Retinal pigment epithelial cell (primary cell): ENCODE results near the gene ZFP69.

Experiments used
- DNase-seq: peaks from one replicate; pipeline ENCODE4 v3.0.0-alpha.2; 2010; ENCODE audit warnings: low read depth
- H3K4me3 ChIP-seq: 2 replicates; pipeline ENCODE4 v1.5.1; 2011; ENCODE audit warnings: mild to moderate bottlenecking, low read length, control low read depth, moderate library complexity
- TF ChIP-seq, protein P1 (sequence below): conservative IDR thresholded peaks from 2 replicates; pipeline ENCODE4 v1.5.1; 2011; ENCODE audit warnings: low read depth, low read length, control low read depth, inconsistent platforms

Gene ZFP69

DNA sequence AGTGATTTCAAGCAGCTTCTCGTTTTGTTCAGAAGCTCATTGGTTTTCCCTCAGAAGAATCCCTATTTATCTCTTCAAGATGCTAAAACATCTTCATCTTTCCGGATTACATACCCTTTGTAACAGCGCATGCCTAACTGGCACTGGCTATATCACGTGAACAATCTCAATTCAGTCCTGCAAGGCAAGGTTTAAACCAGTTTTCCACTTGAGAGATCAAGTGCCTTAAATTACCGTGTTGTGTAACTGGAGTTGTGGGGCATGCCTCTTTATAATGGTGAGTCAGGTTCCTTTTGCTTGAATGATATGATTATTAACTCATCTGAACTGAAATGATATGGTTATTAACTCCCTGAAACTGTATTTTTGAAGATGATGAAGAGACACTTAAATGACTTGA, 37.8 kb upstream of the ZFP69 start:
- H3K4me3 ChIP-seq, result no peak overlapping the region
- no peak for DNase-seq
- TF ChIP-seq, protein P1, sequence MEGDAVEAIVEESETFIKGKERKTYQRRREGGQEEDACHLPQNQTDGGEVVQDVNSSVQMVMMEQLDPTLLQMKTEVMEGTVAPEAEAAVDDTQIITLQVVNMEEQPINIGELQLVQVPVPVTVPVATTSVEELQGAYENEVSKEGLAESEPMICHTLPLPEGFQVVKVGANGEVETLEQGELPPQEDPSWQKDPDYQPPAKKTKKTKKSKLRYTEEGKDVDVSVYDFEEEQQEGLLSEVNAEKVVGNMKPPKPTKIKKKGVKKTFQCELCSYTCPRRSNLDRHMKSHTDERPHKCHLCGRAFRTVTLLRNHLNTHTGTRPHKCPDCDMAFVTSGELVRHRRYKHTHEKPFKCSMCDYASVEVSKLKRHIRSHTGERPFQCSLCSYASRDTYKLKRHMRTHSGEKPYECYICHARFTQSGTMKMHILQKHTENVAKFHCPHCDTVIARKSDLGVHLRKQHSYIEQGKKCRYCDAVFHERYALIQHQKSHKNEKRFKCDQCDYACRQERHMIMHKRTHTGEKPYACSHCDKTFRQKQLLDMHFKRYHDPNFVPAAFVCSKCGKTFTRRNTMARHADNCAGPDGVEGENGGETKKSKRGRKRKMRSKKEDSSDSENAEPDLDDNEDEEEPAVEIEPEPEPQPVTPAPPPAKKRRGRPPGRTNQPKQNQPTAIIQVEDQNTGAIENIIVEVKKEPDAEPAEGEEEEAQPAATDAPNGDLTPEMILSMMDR, result no peak

DNA sequence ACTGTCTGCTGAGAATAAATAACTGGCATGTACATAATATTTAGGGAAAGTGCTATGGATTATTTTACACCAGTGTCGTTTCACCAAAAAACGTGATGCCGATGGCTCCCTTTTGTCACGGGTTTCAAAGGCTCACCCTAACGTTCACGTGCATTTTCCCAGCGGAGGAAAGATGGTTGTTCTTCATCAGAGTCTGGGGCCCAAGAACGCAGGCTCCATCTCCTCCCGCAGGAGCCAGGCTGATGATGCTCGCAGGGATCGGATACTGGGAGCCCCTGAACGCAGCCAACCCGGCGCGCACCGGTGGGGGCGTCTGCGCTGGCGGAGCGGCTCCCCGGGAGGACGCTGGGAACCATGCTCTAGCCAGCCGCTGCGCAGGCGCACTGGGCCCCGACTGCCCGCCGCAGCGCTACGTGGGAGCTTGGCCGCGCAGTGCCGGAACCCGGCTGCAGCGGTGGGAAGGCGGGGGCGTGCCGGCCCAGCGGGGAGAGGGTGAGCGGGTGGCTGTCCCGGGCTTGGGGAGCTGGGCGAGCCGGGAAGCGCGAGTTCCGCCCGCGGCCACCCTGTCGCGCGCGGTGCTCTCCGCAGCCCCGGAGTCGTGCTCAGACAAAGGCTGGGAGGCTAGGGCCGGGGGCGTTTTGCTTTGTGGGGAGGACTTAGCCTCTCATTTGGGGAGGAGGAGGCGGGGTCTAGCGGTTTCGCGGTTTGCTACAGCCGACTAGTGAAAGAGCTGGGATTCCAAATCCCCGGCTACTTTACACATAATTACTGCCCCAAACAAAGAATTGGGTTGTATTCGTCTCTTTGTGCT, 27.2 kb upstream of the ZFP69 start, which contains the start of gene ZFP69B:
ZFP69B (plus strand) TSS at position 793 of the 811 bp plus-strand sequence. CDS start 486 bp downstream, outside the sequence.
- TF ChIP-seq, protein P1, result no peak
- peak; percentile 65 for DNase-seq
- H3K4me3 ChIP-seq, result peak within 1 kb of the TSS; percentile 77

DNA sequence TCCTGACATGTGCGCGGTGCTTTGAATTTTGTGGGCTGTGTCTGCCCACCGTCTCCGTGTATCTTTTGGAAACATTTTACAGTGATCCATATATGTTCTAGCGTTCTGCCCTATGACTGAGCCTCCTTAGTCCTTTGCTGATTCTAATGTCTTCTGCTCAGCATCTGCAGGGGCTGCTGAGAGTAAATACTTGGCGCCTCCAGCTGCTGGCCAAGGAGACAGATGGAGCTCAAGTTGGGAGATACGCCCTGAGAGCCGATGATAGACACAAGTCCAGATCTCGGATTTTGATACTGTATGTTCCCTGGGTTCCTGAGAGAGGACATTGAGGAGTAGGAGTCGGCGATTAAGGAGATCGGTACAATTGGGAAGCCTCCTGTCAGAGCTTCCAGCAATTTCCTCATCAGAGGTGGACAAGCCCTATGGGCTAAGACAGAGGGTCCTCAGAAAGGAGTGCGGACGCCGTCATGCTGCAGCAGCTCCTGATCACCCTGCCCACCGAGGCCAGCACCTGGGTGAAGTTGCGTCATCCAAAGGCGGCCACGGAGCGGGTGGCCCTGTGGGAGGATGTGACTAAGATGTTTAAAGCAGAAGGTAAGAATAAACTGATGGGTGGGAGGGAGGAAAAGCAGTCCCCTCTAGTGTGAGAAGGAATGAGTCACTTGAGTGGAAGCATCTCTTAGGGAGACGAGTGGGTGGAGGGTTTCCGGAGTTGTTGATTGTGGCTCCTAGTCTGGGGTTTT, 26.4 kb upstream of the ZFP69 start:
- TF ChIP-seq, protein P1, result no peak
- no peak for DNase-seq
- H3K4me3 ChIP-seq, result peak overlapping the region; percentile 77

DNA sequence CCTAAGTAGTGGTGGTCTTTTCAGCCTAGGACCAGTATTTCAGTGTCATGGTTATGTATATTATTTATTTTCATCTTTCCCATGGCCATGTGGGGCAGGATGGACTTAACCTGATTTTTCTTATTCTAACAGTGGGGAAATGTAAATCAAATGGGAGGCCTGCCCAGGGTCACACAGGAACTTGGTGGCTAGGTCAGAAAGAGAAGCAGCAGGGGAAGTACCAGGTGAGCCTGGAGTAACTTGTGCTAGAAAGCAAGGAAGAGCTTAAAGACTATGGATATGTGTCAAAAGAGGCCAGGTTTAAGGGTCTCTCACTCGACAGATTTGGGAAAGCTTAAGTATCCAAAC, 25.9 kb upstream of the ZFP69 start:
- peak overlapping the region; percentile 77 for H3K4me3 ChIP-seq
- TF ChIP-seq, protein P1, result no peak
- no peak for DNase-seq

DNA sequence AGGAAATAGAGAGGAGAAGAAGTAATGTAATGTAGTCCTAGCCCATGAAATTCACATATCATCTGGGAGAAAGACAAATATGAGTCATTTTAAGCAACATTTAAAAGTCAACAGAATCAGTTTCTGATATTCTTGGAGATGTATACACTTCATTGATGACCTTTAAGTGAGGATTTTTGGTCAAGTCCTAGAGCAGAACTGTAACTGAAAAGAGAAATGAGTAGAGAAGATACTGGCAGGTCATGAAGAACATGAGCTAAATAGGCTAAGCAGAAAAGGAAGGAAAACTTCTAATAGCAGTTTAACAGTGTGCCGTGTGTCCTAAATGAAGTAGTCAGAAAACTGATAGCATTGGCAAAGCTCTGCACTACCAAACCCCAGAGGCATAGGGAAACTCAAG, 22.2 kb upstream of the ZFP69 start:
- no peak for DNase-seq
- no peak overlapping the region for H3K4me3 ChIP-seq
- TF ChIP-seq, protein P1, result no peak

DNA sequence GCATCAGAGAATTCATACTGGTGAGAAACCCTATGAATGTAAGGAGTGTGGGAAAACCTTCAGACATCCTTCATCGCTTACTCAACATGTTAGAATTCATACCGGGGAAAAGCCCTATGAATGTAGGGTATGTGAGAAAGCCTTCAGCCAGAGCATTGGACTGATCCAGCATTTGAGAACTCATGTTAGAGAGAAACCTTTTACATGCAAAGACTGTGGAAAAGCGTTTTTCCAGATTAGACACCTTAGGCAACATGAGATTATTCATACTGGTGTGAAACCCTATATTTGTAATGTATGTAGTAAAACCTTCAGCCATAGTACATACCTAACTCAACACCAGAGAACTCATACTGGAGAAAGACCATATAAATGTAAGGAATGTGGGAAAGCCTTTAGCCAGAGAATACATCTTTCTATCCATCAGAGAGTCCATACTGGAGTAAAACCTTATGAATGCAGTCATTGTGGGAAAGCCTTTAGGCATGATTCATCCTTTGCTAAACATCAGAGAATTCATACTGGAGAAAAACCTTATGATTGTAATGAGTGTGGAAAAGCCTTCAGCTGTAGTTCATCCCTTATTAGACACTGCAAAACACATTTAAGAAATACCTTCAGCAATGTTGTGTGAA, 14.0 kb upstream of the ZFP69 start:
- DNase-seq, result no peak
- TF ChIP-seq, protein P1, result no peak
- H3K4me3 ChIP-seq, result no peak overlapping the region

DNA sequence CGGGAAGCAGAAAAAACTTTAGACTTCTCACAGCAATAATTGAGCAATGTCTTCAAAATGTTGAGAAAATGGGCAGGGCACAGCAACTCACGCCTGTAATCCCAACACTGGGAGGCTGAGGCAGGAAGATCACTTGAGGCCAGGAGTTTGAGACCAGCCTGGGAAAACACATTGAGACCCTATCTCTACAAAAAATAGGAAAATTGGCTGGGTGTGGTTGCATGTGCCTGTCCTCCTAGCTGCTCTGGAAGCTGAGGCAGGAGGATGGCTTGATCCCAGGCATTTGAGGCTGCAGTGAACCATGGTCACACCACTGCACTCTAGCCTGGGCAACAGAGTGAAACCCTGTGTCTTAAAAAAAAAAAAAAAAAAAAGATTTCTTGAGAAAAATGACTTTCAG, 7.8 kb upstream of the ZFP69 start:
- TF ChIP-seq, protein P1, result no peak
- no peak overlapping the region for H3K4me3 ChIP-seq
- no peak for DNase-seq
